ENCODE measurements around the gene DYNC2I2. TPM values are rescaled to one million over a fixed set of nuclear protein-coding genes. Genes with fewer than 3 reads are reported as not detected.

DYNC2I2 gene
- total RNA-seq, 2 donors from 2014 or later = 58.1 to 62.3 TPM

DNA sequence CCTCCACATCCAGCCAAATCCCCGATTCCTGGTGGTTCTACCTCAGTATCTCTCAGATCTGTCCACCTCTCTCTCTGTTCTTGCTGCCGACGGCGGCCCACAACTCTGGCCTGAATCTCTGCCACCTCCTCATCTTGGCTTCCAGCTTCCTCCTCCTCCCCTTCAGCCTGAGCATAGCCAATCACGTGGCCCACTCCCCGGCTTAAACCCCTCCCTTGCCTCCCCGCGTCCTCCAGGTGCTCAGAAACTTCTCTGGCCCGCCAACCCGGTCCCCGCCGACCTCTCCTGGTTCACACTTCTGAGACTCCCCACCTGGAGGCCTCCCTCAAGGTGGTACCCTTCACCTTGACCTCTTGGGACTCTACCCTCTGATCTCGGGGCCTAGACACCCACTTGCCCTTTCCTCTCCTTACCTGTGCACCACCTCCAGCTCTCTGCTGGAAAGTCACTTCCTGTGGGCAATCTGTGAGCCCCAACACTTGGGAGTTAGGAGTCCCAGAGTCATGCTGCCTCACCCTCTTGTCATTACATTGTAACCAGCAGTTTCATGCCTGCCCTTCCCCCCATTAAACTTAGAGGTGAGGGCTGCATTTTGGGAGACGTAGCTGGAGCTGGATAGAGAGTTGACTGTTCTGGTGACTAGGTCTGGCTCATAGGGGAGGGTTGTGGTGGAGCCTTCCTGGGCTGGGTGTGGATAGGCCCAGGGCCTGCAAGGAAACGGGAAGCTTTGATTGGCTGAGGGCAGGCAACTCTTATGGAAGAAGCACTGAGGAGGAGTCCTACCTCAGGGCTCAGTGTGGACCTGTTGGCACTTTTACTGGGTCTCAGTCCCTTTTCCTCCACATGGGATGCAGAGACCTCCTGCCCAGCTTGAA is 27.9 kb upstream of the DYNC2I2 start:
- Histone ChIP-seq H3K9me3 (no peaks in the 10 kb centered on the region), H3K36me3 (replicated peaks in 1 of 2; ENCODE audit: insufficient read depth in 1 of 2, low read depth in 2 of 2) (no peaks in the 10 kb centered on the region), H3K27ac (peak overlapping the region; percentile 83 to 97 (median 91)), H3K4me3 (peak overlapping the region; percentile 47 to 61), H3K27me3 (no peaks in the 10 kb centered on the region), H3K4me1 (peaks cover 37% of the 10 kb centered on the region)
- WGBS, 2 donors = 1 to 4% methylated on average over 13 to 15 of the region's 15 CpGs
- peak; percentile 79 to 98 (median 97) for TF ChIP-seq POLR2A (IDR thresholded peaks at IDR 0.05)
- TF ChIP-seq, protein P1, sequence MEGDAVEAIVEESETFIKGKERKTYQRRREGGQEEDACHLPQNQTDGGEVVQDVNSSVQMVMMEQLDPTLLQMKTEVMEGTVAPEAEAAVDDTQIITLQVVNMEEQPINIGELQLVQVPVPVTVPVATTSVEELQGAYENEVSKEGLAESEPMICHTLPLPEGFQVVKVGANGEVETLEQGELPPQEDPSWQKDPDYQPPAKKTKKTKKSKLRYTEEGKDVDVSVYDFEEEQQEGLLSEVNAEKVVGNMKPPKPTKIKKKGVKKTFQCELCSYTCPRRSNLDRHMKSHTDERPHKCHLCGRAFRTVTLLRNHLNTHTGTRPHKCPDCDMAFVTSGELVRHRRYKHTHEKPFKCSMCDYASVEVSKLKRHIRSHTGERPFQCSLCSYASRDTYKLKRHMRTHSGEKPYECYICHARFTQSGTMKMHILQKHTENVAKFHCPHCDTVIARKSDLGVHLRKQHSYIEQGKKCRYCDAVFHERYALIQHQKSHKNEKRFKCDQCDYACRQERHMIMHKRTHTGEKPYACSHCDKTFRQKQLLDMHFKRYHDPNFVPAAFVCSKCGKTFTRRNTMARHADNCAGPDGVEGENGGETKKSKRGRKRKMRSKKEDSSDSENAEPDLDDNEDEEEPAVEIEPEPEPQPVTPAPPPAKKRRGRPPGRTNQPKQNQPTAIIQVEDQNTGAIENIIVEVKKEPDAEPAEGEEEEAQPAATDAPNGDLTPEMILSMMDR (IDR thresholded peaks at IDR 0.05) = no peak
- DNase-seq (peak; percentile 89 to 94 (median 92)), ATAC-seq (peak; percentile 70)
- intact Hi-C loops (cut with DNase I) = no loop called here

DNA sequence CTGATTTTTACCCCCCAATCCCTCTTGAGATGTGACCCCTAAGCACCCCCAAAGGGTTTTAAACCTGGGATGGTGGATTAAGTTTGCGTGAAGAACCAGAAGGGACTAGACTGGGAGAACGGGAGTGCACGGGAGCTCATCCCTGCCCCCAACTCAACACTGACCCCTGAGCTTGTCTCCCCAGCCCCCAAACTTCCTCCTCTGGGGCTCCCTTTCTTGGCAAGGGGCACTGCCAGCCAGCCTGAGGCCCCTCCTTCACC is 27.3 kb upstream of the DYNC2I2 start:
- Histone ChIP-seq H3K4me3 (peak overlapping the region; percentile 47 to 61), H3K27me3 (no peaks in the 10 kb centered on the region), H3K4me1 (peaks cover 37% of the 10 kb centered on the region), H3K9me3 (no peaks in the 10 kb centered on the region), H3K36me3 (replicated peaks in 1 of 2; ENCODE audit: insufficient read depth in 1 of 2, low read depth in 2 of 2) (no peaks in the 10 kb centered on the region), H3K27ac (peak overlapping the region; percentile 83 to 97 (median 91))
- no peak for TF ChIP-seq POLR2A (IDR thresholded peaks at IDR 0.05)
- TF ChIP-seq, protein P1 (IDR thresholded peaks at IDR 0.05) = no peak
- 0% methylated on average over 3 of the region's 3 CpGs for WGBS, 2 donors
- ATAC-seq (peak; percentile 0), DNase-seq (no peak)
- intact Hi-C loops (cut with DNase I) = no loop called here

GRCh38 chr9:128683340-128684064 is 26.9 kb upstream of the DYNC2I2 start:
- Histone ChIP-seq H3K9me3 (no peaks in the 10 kb centered on the region), H3K27me3 (no peaks in the 10 kb centered on the region), H3K4me3 (peak overlapping the region; percentile 47 to 61), H3K36me3 (replicated peaks in 1 of 2; ENCODE audit: insufficient read depth in 1 of 2, low read depth in 2 of 2) (no peaks in the 10 kb centered on the region), H3K27ac (peak overlapping the region; percentile 83 to 97 (median 91)), H3K4me1 (peaks cover 37% of the 10 kb centered on the region)
- peak; percentile 71 to 82 (median 78) for DNase-seq
- TF ChIP-seq POLR2A (IDR thresholded peaks at IDR 0.05) = peak in 2 of 3 donors; percentile 30 to 43
- TF ChIP-seq, protein P1 (IDR thresholded peaks at IDR 0.05) = no peak
- intact Hi-C loops (cut with DNase I) = no loop called here
- ATAC-seq = peak; percentile 66
- WGBS, 2 donors = 2 to 3% methylated on average over 16 to 21 of the region's 21 CpGs

DNA sequence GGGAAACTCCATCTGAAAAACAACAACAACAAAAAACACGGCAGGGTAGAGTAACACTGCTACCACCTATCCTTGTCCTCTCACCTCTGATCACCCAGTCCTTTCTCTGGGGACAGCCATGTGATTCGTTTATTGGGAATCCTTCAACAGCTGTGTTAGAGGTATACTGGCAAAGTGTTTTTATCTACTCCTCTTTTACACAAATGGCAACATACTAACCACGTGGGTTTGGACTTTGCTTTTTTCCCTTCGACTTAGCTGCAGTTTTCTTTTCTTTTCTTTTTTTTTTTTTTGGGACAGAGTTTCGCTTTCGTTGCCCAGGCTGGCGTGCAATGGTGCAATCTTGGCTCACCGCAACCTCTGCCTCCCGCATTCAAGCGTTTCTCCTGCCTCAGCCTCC is 21.1 kb upstream of the DYNC2I2 start:
- no peak for DNase-seq
- WGBS, 2 donors = 90 to 92% methylated on average over 10 of the region's 10 CpGs

More for the DNA sequence above, 21.1 kb upstream of the DYNC2I2 start:
- intact Hi-C loops (cut with DNase I) = no loop called here
- TF ChIP-seq, protein P1 (IDR thresholded peaks at IDR 0.05) = no peak
- no peak for TF ChIP-seq POLR2A (IDR thresholded peaks at IDR 0.05)
- Histone ChIP-seq H3K4me1 (peaks cover 5% of the 10 kb centered on the region), H3K9me3 (no peaks in the 10 kb centered on the region), H3K4me3 (no peak overlapping the region), H3K36me3 (replicated peaks in 1 of 2; ENCODE audit: insufficient read depth in 1 of 2, low read depth in 2 of 2) (no peaks in the 10 kb centered on the region), H3K27ac (no peak overlapping the region), H3K27me3 (no peaks in the 10 kb centered on the region)
- ATAC-seq = no peak

Measured in body of pancreas (tissue), 4 donors.